ENCODE data around the gene FAM210A.

DNA sequence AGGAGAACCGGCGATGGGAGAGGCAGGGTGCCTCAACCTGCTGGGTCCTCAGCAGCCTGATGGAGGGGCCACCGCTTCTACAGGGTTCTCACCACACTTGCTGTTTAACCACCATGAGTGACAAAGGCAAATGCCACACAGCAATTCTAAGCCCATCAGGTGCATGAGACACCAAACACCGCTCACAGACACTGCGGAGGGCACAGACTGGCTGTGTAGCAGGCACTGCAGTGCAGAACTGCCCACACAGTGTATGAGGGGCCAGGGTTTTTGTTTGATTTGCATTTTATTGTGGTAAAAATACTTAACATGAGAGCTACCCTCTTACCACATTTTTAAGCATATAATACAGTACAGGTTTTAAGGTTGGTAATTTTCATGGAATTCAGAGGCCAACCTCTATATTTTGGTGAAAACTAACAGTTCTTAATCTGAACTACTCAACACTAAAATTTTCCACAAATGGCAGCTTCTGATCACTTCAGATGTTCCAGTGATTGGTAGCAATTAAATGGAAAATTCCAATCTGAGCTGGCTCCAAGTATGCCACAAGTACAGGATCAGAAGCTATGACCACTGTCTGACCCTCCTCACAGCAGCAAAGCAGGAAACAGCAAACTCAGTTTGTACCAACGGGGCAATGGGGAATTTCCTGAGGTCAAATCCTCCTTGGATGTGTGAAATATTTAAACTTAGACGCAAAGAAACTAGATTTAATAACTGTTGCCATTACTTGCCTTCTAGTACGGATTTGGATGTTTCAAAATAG lies 67.7 kb downstream of the FAM210A start:
- TF ChIP-seq, protein P1, sequence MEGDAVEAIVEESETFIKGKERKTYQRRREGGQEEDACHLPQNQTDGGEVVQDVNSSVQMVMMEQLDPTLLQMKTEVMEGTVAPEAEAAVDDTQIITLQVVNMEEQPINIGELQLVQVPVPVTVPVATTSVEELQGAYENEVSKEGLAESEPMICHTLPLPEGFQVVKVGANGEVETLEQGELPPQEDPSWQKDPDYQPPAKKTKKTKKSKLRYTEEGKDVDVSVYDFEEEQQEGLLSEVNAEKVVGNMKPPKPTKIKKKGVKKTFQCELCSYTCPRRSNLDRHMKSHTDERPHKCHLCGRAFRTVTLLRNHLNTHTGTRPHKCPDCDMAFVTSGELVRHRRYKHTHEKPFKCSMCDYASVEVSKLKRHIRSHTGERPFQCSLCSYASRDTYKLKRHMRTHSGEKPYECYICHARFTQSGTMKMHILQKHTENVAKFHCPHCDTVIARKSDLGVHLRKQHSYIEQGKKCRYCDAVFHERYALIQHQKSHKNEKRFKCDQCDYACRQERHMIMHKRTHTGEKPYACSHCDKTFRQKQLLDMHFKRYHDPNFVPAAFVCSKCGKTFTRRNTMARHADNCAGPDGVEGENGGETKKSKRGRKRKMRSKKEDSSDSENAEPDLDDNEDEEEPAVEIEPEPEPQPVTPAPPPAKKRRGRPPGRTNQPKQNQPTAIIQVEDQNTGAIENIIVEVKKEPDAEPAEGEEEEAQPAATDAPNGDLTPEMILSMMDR (IDR thresholded peaks at IDR 0.05) = no peak
- TF ChIP-seq POLR2A (IDR thresholded peaks at IDR 0.05) (no peak), POLR2AphosphoS5 (IDR thresholded peaks at IDR 0.05) (no peak)
